ENCODE results near the gene CHCHD3.
"Not testable (repeated sequence)": the region's sequence is repeated elsewhere in the genome, so short reads cannot be mapped to it uniquely, and the experiment has no call there.

The CHCHD3 gene

DNA sequence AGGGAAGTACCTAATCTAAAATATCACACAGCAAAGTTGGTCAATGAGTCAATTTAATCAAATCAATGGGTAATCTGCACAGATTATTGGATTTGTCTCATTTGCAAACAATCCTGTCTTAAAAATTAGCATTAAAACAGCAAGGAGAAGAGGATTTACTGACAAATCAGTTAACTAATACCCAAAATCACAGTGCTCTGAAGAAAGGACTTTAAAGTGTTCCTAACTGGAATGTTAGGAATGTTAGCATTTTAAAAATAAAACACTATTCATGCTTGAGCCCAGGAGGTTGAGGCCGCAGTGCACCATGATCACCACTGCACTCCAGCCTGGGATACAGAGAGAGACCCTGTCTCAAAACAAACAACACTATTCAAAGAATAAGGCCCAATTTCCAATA, 83.1 kb downstream of the CHCHD3 start:
- no peak for DNase-seq

DNA sequence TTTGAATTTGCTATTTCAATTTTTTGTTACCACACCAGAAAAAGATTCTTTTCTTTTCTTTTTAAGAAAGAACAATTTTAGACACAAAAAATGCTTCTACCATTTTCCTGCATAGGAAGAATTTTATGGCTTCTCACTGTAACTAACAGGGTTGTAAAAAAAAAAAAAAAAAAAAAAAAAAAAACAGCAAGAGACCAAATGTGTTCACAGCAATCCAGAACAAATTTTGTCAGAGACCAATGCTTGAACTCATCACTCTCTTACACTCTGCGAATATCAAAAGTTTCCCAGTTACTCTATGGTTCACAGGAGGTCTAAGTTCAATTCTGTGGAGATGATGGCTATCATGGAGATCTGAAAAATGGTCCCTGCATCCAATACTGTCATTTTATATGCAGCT, 84.4 kb downstream of the CHCHD3 start:
- DNase-seq = no peak

DNA sequence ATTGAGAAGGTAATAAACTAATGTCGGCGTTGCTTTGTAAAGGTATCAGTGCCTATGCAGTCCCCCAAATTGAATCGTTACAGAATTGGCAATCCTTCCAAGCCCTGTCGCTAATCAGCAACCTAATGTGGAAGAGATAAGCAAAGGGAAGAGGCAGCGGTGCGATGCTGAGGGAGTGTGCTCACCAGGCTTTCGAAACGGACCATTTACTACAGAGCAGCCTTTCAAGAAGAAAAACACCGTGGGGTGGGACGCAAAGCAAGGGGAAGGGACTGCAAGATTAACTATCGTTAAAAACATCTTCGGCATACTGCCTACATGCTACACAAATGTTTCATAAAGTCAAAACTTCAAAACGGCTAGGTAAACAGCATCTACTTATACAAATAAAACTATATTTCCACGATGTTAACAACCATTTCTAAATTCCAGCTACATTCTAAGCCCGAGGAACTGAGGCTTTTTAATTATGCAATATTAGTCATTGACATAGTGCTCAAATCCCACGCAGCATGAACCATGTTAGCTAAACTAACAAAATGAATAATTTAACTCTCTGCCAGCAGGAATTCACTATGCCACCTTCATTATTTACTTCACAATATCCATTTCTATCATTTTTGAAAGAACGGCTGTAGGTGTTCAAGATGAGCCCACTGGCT, 85.2 kb downstream of the CHCHD3 start:
- no peak for DNase-seq

DNA sequence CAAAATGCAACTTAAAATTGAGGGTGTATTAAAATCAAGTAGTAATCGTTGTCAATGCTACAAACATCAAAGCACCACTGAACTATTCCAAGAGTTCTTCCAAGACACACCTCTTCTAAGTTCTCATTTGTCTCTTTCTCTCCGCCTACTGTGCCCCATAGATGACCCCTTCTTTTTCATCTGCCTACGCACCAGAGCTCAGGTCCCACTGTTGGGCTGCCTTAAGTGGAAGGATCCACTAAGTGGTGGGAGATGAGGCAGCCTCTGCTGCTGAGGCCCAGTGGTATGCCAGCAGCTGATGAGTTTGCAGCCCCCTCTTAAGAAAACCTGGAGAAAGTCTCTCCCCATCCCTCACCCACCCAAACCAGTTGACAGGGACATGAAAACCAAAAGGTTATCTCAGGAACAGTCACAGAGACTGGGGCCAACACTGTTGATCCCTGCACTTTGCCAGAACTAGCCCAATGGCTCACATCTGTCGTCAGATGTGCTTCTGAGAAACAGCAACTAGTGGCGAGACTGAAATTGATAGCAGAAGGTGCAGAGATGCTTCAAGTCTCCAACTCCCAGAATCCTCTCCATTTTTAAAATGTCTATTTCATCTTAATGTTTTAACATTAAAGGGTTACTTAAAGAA, 88.4 kb downstream of the CHCHD3 start:
- no peak for DNase-seq

DNA sequence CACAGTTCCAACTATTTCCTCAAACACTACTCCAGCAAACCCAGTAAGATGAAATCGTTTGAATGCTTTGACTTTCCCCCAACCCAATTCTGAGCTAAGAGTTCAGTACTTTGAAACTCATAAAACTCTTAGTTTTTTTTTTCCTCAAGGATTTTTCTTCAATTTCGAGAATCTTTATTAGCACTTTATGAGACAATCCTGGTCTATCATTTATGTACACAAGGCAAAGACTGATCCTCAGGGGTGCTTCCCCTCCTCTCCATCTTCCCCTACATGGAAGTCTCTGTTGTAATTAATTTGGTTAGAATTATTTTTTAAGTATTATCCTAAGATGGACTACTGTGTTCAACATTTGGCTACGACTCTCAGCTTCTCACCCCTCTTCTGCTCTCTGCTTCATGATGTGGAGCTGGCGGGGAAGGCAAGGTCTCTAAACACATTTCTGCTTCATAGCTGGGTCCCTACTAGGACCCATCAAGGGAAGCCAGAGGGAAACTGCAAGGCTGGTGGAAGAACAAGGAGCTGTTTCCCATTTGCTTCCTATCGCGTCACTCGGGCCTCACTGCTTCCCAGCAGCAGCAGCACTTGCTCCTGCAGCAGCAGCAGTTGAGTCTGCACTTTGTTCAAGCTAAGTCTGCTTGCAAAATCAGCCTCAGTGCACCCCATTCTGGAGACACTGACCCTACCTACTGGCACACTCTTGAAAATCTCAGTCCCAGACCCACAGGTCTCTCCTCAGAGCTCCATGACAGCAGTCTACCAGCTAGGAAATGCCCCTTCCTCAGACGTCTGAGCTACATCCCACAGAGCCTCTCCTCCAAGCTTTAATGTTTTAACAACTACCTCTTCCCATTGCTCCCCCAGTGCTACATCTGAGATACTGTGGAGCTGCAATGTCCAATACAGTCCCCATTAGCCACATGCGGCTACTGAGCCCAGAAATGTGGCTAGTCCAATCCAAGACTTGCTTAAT, 90.0 kb downstream of the CHCHD3 start:
- no peak for DNase-seq

GRCh38 chr7:132988117-132988516, 93.8 kb downstream of the CHCHD3 start:
- no peak for DNase-seq

- no peak for DNase-seq
These were observed 101.5 kb downstream of the CHCHD3 start for GRCh38 chr7:132980402-132980801.

DNA sequence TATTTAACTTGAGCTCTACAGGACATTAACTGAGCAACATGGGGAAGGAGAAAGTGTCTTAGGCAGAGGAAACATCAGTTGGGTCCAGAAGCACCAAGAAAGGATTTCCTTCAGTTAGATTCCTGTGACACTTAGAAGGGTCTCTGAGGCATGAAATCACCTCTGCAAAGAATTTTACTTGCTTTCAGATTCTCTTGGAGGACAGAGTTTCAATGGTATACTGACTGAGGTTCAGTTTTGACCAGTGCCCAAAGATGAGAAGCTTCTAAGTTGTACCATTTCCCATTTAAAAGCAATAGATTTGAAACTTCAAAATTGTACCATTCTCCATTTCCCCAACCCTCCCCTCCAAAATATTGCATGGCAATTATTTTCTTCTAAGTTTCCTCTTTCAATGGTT, 102.4 kb downstream of the CHCHD3 start:
- DNase-seq = no peak

- DNase-seq = no peak
These were observed 104.7 kb downstream of the CHCHD3 start for GRCh38 chr7:132977234-132977633.

- DNase-seq = no peak
These were observed 109.1 kb downstream of the CHCHD3 start for GRCh38 chr7:132972745-132973144.

- DNase-seq = no peak
These were observed 111.6 kb downstream of the CHCHD3 start for GRCh38 chr7:132970257-132970656.

GRCh38 chr7:132969520-132969919, 112.4 kb downstream of the CHCHD3 start:
- DNase-seq = no peak

- DNase-seq = not testable (repeated sequence)
These were observed 114.4 kb downstream of the CHCHD3 start for GRCh38 chr7:132967470-132967848.

GRCh38 chr7:132966754-132967469, 115.0 kb downstream of the CHCHD3 start:
- no peak for DNase-seq

- no peak for DNase-seq
These were observed 115.9 kb downstream of the CHCHD3 start for GRCh38 chr7:132965951-132966350.

- DNase-seq = no peak
These were observed 117.0 kb downstream of the CHCHD3 start for GRCh38 chr7:132964876-132965275.

- DNase-seq = no peak
These were observed 122.0 kb downstream of the CHCHD3 start for GRCh38 chr7:132959891-132960290.

DNA sequence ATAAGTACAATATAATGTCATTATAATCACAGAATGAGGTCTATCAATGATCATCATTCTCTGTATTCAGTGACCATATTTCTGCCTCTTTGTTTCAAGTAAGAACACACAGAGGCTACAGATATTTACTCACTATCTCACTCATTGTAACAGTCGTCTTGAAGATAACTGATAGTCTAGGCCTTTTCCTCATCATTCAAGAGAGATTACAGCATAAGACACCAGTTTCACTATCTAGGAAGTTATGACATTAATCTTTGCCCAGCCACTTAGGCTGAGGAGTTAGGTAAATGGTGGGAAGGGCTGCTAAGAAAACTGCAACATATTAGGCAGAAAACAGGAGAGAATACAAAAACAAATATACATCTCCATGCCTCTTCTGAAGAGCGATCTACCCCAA, 125.3 kb downstream of the CHCHD3 start:
- no peak for DNase-seq

GRCh38 chr7:132953468-132953867, 128.4 kb downstream of the CHCHD3 start:
- no peak for DNase-seq

- DNase-seq = no peak
These were observed 131.2 kb downstream of the CHCHD3 start for GRCh38 chr7:132950725-132951124.

DNA sequence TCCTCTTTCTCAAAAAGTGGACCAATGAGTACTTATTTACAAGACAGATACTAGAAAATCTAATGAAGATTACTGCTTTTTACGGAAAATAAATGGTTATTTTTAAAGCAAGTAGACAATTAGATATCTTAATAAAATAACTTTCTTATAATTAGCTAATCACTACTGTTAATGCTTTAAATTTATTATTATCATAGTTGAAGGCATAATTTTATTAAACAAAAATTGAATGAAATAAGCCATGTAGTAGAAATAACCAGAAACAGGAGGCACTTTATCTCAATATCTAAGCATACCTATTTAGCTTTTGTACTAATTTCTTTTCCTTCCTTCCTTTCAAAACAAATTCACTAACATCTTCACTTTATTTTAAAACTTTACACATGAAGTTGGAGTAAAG, 134.9 kb downstream of the CHCHD3 start:
- no peak for DNase-seq

DNA sequence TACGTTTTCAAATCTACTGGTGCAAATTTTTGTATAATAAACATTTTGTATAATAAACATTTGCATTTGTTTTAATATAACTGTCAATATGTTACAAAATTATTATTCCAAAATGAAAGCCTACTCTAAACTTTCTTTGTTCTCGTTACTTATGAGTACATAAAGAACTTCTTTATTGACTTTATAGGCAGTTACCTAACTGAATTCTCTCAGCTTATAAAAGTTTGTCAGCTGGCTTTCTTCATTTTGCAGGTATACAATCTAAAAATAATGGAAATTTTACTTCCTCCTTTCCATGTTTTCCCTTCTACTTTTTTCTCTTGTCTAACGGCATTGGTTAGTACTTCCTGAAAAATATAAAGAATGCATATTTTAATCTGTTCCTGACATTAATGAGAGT, 137.1 kb downstream of the CHCHD3 start:
- DNase-seq = no peak

DNA sequence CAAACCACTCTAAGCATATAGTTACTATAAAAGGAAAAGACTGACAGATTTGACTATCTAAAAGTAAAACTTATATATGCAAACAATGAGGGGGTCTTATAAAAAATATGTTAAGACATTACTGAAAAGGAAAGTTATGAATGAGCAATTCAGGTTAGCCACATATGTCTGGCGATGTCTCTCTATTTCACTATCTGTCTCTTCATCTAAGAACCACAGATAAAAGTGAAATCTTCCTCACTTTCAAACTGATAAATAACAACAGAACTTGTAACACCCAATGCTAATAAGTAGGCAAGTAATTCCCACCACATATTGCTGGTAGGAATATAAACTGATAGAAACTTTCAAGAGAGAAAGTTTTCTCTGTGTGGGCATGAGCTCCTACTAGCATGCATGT, 138.2 kb downstream of the CHCHD3 start:
- DNase-seq = no peak
